Measurements from ENCODE around the gene KANSL1. TPM values are rescaled to one million over a fixed set of nuclear protein-coding genes. Genes with fewer than 3 reads are reported as not detected.

KANSL1 gene
- total and polyA plus RNA-seq, 9 of the 15 experiments (the other 6 are each of a cell fraction or from before 2014, with no cell fraction given), result 3.6 to 55.4 (median 31.8) TPM

GRCh38 chr17:46009681-46010596 is 183.3 kb downstream of the KANSL1 start (continued):
- no peak for TF ChIP-seq PTRF (tag; IDR thresholded peaks at IDR 0.05)
- TF ChIP-seq PBX2 (CRISPR knock-in tag; IDR thresholded peaks at IDR 0.05; ENCODE audit: low read depth), result no peak
- TF ChIP-seq PBX2 (tag; conservative IDR thresholded peaks at IDR 0.05; ENCODE audit: low read depth), result peak; percentile 48; the same call in 1 of the 2 replicates
- no peak for TF ChIP-seq MLLT1 (IDR thresholded peaks at IDR 0.05)
- TF ChIP-seq PHB (CRISPR knock-in tag; IDR thresholded peaks at IDR 0.05), result no peak
- no peak for TF ChIP-seq E4F1 (CRISPR knock-in tag; IDR thresholded peaks at IDR 0.05; ENCODE audit: borderline replicate concordance)
- TF ChIP-seq CTCF (IDR thresholded peaks at IDR 0.05 in 2 of 3, conservative IDR thresholded peaks at IDR 0.05 in 1 of 3; ENCODE audit: insufficient read depth in 2 of 3, low read depth in 1 of 3, low read length in 3 of 3), result peak in 2 of 3 experiments; percentile 13 to 15; a peak in 1 of 6 replicates
- TF ChIP-seq PKNOX1 (IDR thresholded peaks at IDR 0.05), result peak; percentile 92
- TF ChIP-seq ZFP36 (IDR thresholded peaks at IDR 0.05; ENCODE audit: low read depth, low read length, partially characterized antibody), result no peak
- TF ChIP-seq CTCFL (IDR thresholded peaks at IDR 0.05; ENCODE audit: borderline replicate concordance, insufficient read depth, low read depth, low read length, poor library complexity, severe bottlenecking), result no peak
- TF ChIP-seq FOXP1 (CRISPR knock-in tag; IDR thresholded peaks at IDR 0.05), result no peak
- TF ChIP-seq RBM34 (IDR thresholded peaks at IDR 0.05; ENCODE audit: borderline replicate concordance, insufficient read depth, low read length), result no peak

Data from K562 (cell line).